Breast epithelium (tissue), 4 donors: Measurements from ENCODE around the gene MYO1A. TPM values are rescaled to one million over a fixed set of nuclear protein-coding genes. Genes with fewer than 3 reads are reported as not detected.

Experiments
- DNase-seq, 2 donors: peaks; one replicate each; pipeline ENCODE4 v3.0.0-alpha.2; 2019; ENCODE audit warnings: low spot score in 2 of 2
- H3K27ac ChIP-seq, 2 donors: fragments of 200-600 bp; sonication (generic) in 1 of 2; one replicate each; pipeline ENCODE4 v1.5.1; 2016 to 2019; ENCODE audit warnings: mild to moderate bottlenecking in 1 of 2
- H3K27me3 ChIP-seq, 2 donors: fragments of 200-600 bp; sonication (generic) in 1 of 2; one replicate each; pipeline versions ENCODE4 v1.5.1 to v1.6.0; 2017 to 2019; ENCODE audit warnings: control low read depth in 1 of 2, mild to moderate bottlenecking in 1 of 2
- H3K36me3 ChIP-seq: fragments of 200-600 bp; one replicate; pipeline ENCODE4 v1.5.1; 2019
- H3K4me1 ChIP-seq, 2 donors: fragments of 200-600 bp; sonication (generic); one replicate each; pipeline ENCODE4 v1.5.1; 2016 to 2019; ENCODE audit warnings: control low read depth in 1 of 2
- H3K4me3 ChIP-seq, 3 donors: fragments of 200-600 bp; sonication (generic); 1 replicate in 2 of 3; 2 replicates in 1 of 3; pipeline ENCODE4 v1.5.1; 2016 to 2019; ENCODE audit warnings: mild to moderate bottlenecking in 3 of 3, moderate library complexity in 2 of 3
- H3K9me3 ChIP-seq, 2 donors: fragments of 200-600 bp; sonication (generic) in 1 of 2; one replicate each; pipeline ENCODE4 v1.5.1; 2016 to 2019; ENCODE audit warnings: control low read depth in 1 of 2
- CTCF ChIP-seq, 3 donors: fragments of 450-650 bp; IDR thresholded peaks; one replicate each; pipeline ENCODE4 v1.5.1; 2016 to 2017; ENCODE audit warnings: antibody characterized with exemption in 3 of 3, mild to moderate bottlenecking in 3 of 3, moderate library complexity in 3 of 3
- POLR2A ChIP-seq: fragments of 450-650 bp; IDR thresholded peaks from one replicate; pipeline ENCODE4 v1.6.1; 2016; ENCODE audit warnings: antibody characterized with exemption, mild to moderate bottlenecking, moderate library complexity
- POLR2AphosphoS5 ChIP-seq, 3 donors: sonication (generic); formaldehyde crosslinking; IDR thresholded peaks; one replicate each; pipeline ENCODE4 v1.6.1; 2017; ENCODE audit warnings: antibody characterized with exemption in 3 of 3
- intact Hi-C: fragments of 100-400 bp; cut with DNase I; formaldehyde crosslinking; loops from one replicate; pipeline ENCODE4 v1.15.1; 2023; ENCODE audit warnings: low total_unique reads
- total RNA-seq, 3 donors: library from RNA; depleted of rRNA; stranded (reverse); fragments of >200 nt; gene quantifications; one replicate each; pipeline ENCODE4 v1.1.0, GENCODE V29; 2016

Gene MYO1A
- total RNA-seq, 3 donors from 2014 or later = 0.15 to 2.2 (median 0.98) TPM

- H3K27ac ChIP-seq = no peak overlapping the region
- peaks cover 9% of the 10 kb centered on the region for H3K36me3 ChIP-seq
- H3K4me1 ChIP-seq = no peaks in the 10 kb centered on the region
- TF ChIP-seq POLR2AphosphoS5 (IDR thresholded peaks at IDR 0.05) (no peak), POLR2A (no peak), CTCF (IDR thresholded peaks at IDR 0.05) (no peak)
- no peak overlapping the region for H3K4me3 ChIP-seq
- DNase-seq = no peak
- H3K9me3 ChIP-seq = no peaks in the 10 kb centered on the region
- intact Hi-C loops = loop anchor here (10.0 kb wide), 1 partner anchor 244 kb away; the partner anchor contains the start of gene PRIM1
- H3K27me3 ChIP-seq = no peaks in the 10 kb centered on the region
Observed at GRCh38 chr12:56998981-56999380, 50.9 kb downstream of the MYO1A start.

GRCh38 chr12:56998316-56998715 lies 51.6 kb downstream of the MYO1A start:
- peaks cover 5% of the 10 kb centered on the region for H3K36me3 ChIP-seq
- DNase-seq = no peak
- intact Hi-C loops = loop anchor here (10.0 kb wide), 1 partner anchor 244 kb away; the partner anchor contains the start of gene PRIM1

GRCh38 chr12:56996793-56997545 lies 53.0 kb downstream of the MYO1A start:
- no peak for DNase-seq
- no peaks in the 10 kb centered on the region for H3K27me3 ChIP-seq
- intact Hi-C loops = loop anchor here (10.0 kb wide), 1 partner anchor 242 kb away; the partner anchor contains the start of gene PRIM1
- H3K4me3 ChIP-seq = no peak overlapping the region
- no peak overlapping the region for H3K27ac ChIP-seq
- no peaks in the 10 kb centered on the region for H3K36me3 ChIP-seq
- no peaks in the 10 kb centered on the region for H3K4me1 ChIP-seq
- no peak for TF ChIP-seq POLR2A
- TF ChIP-seq CTCF (IDR thresholded peaks at IDR 0.05) = no peak
- TF ChIP-seq POLR2AphosphoS5 (IDR thresholded peaks at IDR 0.05) = no peak
- no peaks in the 10 kb centered on the region for H3K9me3 ChIP-seq

More at GRCh38 chr12:56998316-56998715, 51.6 kb downstream of the MYO1A start:
- Histone ChIP-seq H3K4me3 (no peak overlapping the region), H3K27me3 (no peaks in the 10 kb centered on the region), H3K4me1 (no peaks in the 10 kb centered on the region), H3K27ac (no peak overlapping the region), H3K9me3 (no peaks in the 10 kb centered on the region)
- no peak for TF ChIP-seq POLR2A
- no peak for TF ChIP-seq CTCF (IDR thresholded peaks at IDR 0.05)
- no peak for TF ChIP-seq POLR2AphosphoS5 (IDR thresholded peaks at IDR 0.05)

GRCh38 chr12:56995930-56996496 lies 53.9 kb downstream of the MYO1A start:
- no peak for DNase-seq
- Histone ChIP-seq H3K27ac (no peak overlapping the region), H3K4me1 (no peaks in the 10 kb centered on the region), H3K36me3 (no peaks in the 10 kb centered on the region), H3K9me3 (no peaks in the 10 kb centered on the region), H3K4me3 (no peak overlapping the region), H3K27me3 (no peaks in the 10 kb centered on the region)
- intact Hi-C loops = loop anchor here (10.0 kb wide), 1 partner anchor 241 kb away; the partner anchor contains the start of gene PRIM1
- no peak for TF ChIP-seq POLR2A
- no peak for TF ChIP-seq CTCF (IDR thresholded peaks at IDR 0.05)
- TF ChIP-seq POLR2AphosphoS5 (IDR thresholded peaks at IDR 0.05) = no peak
